SU-DHL-6 (cell line): Measurements from ENCODE around the gene LIFR.

ENCODE experiments used
- H2AFZ ChIP-seq: fragments of 200-600 bp; sonication (generic); 2 replicates; pipeline ENCODE4 v1.6.1; 2014; ENCODE audit warnings: low read depth, mild to moderate bottlenecking, moderate library complexity, mixed read lengths, antibody characterized with exemption, low read length; ENCODE audit not compliant: severe bottlenecking
- H3F3A ChIP-seq: fragments of 200-600 bp; shearing (Covaris generic); 2 replicates; pipeline ENCODE4 v1.6.0; 2016; ENCODE audit warnings: antibody characterized with exemption, mild to moderate bottlenecking; ENCODE audit not compliant: insufficient read depth
- H3K27ac ChIP-seq: fragments of 200-600 bp; sonication (generic); 2 replicates; pipeline ENCODE4 v1.5.1; 2016; ENCODE audit warnings: low read depth, mild to moderate bottlenecking, low read length, moderate library complexity, mixed read lengths
- H3K27me3 ChIP-seq: fragments of 200-600 bp; sonication (generic), shearing (Covaris generic); 2 replicates; pipeline ENCODE4 v1.6.0; 2014; ENCODE audit warnings: mild to moderate bottlenecking, low read length
- H3K36me3 ChIP-seq: fragments of 200-600 bp; sonication (generic); 2 replicates; pipeline ENCODE4 v1.6.1; 2014; ENCODE audit warnings: mild to moderate bottlenecking, low read length, mixed read lengths
- H3K4me2 ChIP-seq: fragments of 300-600, 200-600 bp; shearing (Covaris generic), sonication (generic); 2 replicates; pipeline ENCODE4 v1.6.0; 2014; ENCODE audit warnings: low read length, low read depth, mild to moderate bottlenecking; ENCODE audit not compliant: poor library complexity, severe bottlenecking
- H3K4me3 ChIP-seq: fragments of 200-600 bp; sonication (generic); 2 replicates; pipeline ENCODE4 v1.5.1; 2014; ENCODE audit warnings: antibody characterized with exemption, low read length, mild to moderate bottlenecking, mixed read lengths; ENCODE audit not compliant: insufficient read depth, poor library complexity, severe bottlenecking
- H3K79me2 ChIP-seq: fragments of 200-600 bp; sonication (generic); 2 replicates; pipeline ENCODE4 v1.6.1; 2014; ENCODE audit warnings: mild to moderate bottlenecking, low read length, moderate library complexity; ENCODE audit not compliant: insufficient read depth
- H3K9ac ChIP-seq: fragments of 200-600 bp; sonication (generic); 2 replicates; pipeline ENCODE4 v1.7.0; 2014; ENCODE audit warnings: mild to moderate bottlenecking, low read length
- H3K9me2 ChIP-seq: fragments of 200-600 bp; sonication (generic); replicated peaks from 2 replicates; pipeline ENCODE4 v1.6.1; 2014; ENCODE audit warnings: low read length; ENCODE audit not compliant: insufficient read depth
- H3K9me3 ChIP-seq: fragments of 200-600 bp; sonication (generic); 2 replicates; pipeline ENCODE4 v1.6.1; 2014; ENCODE audit warnings: low read length, mixed read lengths; ENCODE audit not compliant: insufficient read depth
- H4K20me1 ChIP-seq: fragments of 200-600 bp; sonication (generic); 2 replicates; pipeline ENCODE4 v1.6.1; 2014; ENCODE audit warnings: low read depth, mild to moderate bottlenecking, antibody characterized with exemption, low read length, moderate library complexity, mixed read lengths
- EZH2phosphoT487 ChIP-seq: fragments of 200-600 bp; sonication (generic), shearing (Covaris generic); conservative IDR thresholded peaks from 2 replicates; pipeline ENCODE4 v1.6.1; 2018; ENCODE audit warnings: mild to moderate bottlenecking, antibody characterized with exemption, low read length, moderate library complexity, mixed read lengths
- TF ChIP-seq, protein P1 (sequence below): fragments of 200-600 bp; sonication (generic); IDR thresholded peaks from one replicate; pipeline ENCODE4 v1.5.1; 2017; ENCODE audit warnings: antibody characterized with exemption, mild to moderate bottlenecking, low read length, moderate library complexity; ENCODE audit not compliant: insufficient read depth, poor library complexity, severe bottlenecking

The LIFR gene

DNA sequence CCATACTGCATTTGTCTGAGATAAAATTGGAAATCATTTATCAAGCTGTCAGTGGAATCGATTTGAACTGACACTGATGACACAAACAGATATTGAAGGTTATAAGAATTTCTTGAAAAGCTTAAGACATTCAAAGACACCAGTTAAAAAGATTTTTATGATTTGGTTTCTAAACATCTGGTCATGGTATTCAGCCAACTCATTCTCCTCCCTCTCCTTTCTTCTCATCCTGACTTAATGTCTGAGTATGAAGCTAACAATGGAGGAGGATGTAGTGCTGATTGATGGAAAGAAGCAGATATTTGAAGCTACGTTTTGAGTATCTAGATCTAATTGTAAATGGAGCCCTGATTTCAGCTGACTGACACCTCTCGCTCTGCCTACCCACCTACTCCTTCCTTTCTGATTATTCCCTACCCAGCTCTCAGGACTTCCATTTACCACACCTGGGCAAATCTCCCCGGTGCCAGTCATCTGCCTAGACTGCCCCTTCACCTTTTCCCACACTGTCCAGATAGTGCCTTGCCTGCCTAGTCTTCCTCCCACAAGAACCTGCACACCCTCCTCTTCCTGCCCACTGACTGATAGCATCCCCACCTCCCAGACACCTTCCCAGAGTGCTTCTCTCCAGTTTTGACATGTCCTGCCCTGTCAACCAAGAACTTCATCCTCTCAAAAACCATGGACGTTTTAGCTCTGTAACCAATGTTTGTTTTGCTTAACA is 20.7 kb upstream of the LIFR start:
- Histone ChIP-seq H3K4me2 (no peak overlapping the region), H3K79me2 (no peaks in the 10 kb centered on the region), H3K4me3 (no peak overlapping the region), H3K9ac (no peak overlapping the region), H2AFZ (no peak overlapping the region), H3F3A (no peaks in the 10 kb centered on the region), H3K27me3 (no peaks in the 10 kb centered on the region; the same call in 1 of the 2 replicates), H3K27ac (no peak overlapping the region), H4K20me1 (no peaks in the 10 kb centered on the region), H3K9me2 (no peaks in the 10 kb centered on the region), H3K36me3 (no peaks in the 10 kb centered on the region), H3K9me3 (no peaks in the 10 kb centered on the region)
- no peak for TF ChIP-seq EZH2phosphoT487
- TF ChIP-seq, protein P1, sequence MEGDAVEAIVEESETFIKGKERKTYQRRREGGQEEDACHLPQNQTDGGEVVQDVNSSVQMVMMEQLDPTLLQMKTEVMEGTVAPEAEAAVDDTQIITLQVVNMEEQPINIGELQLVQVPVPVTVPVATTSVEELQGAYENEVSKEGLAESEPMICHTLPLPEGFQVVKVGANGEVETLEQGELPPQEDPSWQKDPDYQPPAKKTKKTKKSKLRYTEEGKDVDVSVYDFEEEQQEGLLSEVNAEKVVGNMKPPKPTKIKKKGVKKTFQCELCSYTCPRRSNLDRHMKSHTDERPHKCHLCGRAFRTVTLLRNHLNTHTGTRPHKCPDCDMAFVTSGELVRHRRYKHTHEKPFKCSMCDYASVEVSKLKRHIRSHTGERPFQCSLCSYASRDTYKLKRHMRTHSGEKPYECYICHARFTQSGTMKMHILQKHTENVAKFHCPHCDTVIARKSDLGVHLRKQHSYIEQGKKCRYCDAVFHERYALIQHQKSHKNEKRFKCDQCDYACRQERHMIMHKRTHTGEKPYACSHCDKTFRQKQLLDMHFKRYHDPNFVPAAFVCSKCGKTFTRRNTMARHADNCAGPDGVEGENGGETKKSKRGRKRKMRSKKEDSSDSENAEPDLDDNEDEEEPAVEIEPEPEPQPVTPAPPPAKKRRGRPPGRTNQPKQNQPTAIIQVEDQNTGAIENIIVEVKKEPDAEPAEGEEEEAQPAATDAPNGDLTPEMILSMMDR = no peak

DNA sequence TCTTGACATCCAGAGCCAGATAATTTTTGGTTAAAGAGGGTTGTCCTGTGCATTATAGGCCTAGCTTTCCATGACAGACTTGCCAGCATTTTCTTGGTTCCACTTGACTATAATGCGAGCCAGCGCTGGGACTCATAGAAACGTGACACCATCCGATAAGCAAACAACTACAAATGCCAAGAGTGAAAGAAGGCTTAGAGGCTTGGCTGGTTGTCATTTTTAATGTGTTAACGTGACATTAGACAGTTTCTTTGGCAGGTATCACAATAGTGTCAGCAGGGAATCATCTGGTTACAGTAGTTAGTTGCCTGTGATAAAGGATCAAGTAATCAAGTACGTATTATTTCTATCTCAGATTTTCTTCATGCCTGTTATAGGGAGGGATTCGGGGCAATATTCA is 20.0 kb upstream of the LIFR start:
- H3K9me3 ChIP-seq = no peaks in the 10 kb centered on the region
- no peaks in the 10 kb centered on the region for H3K9me2 ChIP-seq
- no peaks in the 10 kb centered on the region for H4K20me1 ChIP-seq
- no peaks in the 10 kb centered on the region for H3K36me3 ChIP-seq
- no peak overlapping the region for H3K4me2 ChIP-seq
- H3K79me2 ChIP-seq = no peaks in the 10 kb centered on the region
- H2AFZ ChIP-seq = no peak overlapping the region
- H3K27ac ChIP-seq = no peak overlapping the region
- no peak for TF ChIP-seq EZH2phosphoT487
- TF ChIP-seq, protein P1 = no peak
- no peak overlapping the region for H3K4me3 ChIP-seq
- H3K27me3 ChIP-seq = no peaks in the 10 kb centered on the region; the same call in 1 of the 2 replicates
- H3F3A ChIP-seq = no peaks in the 10 kb centered on the region
- no peak overlapping the region for H3K9ac ChIP-seq

GRCh38 chr5:38575476-38575875 is 19.0 kb upstream of the LIFR start:
- Histone ChIP-seq H3K27me3 (no peaks in the 10 kb centered on the region), H3K9me3 (no peaks in the 10 kb centered on the region), H3K9me2 (no peaks in the 10 kb centered on the region), H2AFZ (no peak overlapping the region), H4K20me1 (no peaks in the 10 kb centered on the region), H3K27ac (no peak overlapping the region), H3K79me2 (no peaks in the 10 kb centered on the region), H3K9ac (no peak overlapping the region), H3K4me3 (no peak overlapping the region), H3K4me2 (no peak overlapping the region), H3K36me3 (no peaks in the 10 kb centered on the region), H3F3A (no peaks in the 10 kb centered on the region)
- TF ChIP-seq EZH2phosphoT487 = no peak
- TF ChIP-seq, protein P1 = no peak
